Germinal center (tissue), 1 donor: ENCODE measurements around the gene SEC23A.

ENCODE experiments used
- DNase-seq: peaks from one replicate; pipeline ENCODE4 v3.0.0; 2012; ENCODE audit warnings: mixed read lengths, low spot score

SEC23A gene

GRCh38 chr14:38989922-38990546 lies 113.0 kb downstream of the SEC23A start:
- DNase-seq = no peak

- no peak for DNase-seq
Observed at GRCh38 chr14:38987781-38988180, 115.3 kb downstream of the SEC23A start.

- DNase-seq = no peak
Observed at GRCh38 chr14:38982837-38983236, 120.2 kb downstream of the SEC23A start.

- DNase-seq = no peak
Observed at GRCh38 chr14:38982278-38982677, 120.8 kb downstream of the SEC23A start.
